NK-92 (cell line): Measurements from ENCODE around the gene CIART.

Experiments used
- DNase-seq: peaks from one replicate; lab custom pipeline; 2025; ENCODE audit not compliant: unreplicated experiment; lab: John Stamatoyannopoulos, UW

The CIART gene

GRCh38 chr1:150259758-150260669 is 22.3 kb upstream of the CIART start:
- no peak for DNase-seq

- no peak for DNase-seq
These were observed 21.0 kb upstream of the CIART start for GRCh38 chr1:150261367-150261766.

- DNase-seq, result no peak
These were observed 19.7 kb upstream of the CIART start for GRCh38 chr1:150262388-150263320.

GRCh38 chr1:150263549-150263948 is 18.8 kb upstream of the CIART start:
- no peak for DNase-seq

- no peak for DNase-seq
These were observed 14.5 kb upstream of the CIART start for GRCh38 chr1:150267896-150268295.

GRCh38 chr1:150268340-150268704 is 14.0 kb upstream of the CIART start:
- no peak for DNase-seq

- peak; percentile 26 for DNase-seq
These were observed 13.5 kb upstream of the CIART start, which contains the start of gene APH1A for GRCh38 chr1:150268705-150269403. TSS of gene APH1A (minus strand) at chr1:150269016. CDS start at chr1:150268810, 206 bp downstream.

GRCh38 chr1:150269451-150269850 is 12.9 kb upstream of the CIART start:
- no peak for DNase-seq

- DNase-seq, result no peak
These were observed 10.9 kb upstream of the CIART start for GRCh38 chr1:150271291-150271959.

GRCh38 chr1:150273311-150273710 is 9.0 kb upstream of the CIART start:
- no peak for DNase-seq

GRCh38 chr1:150280138-150280707 is 2.1 kb upstream of the CIART start:
- no peak for DNase-seq

- no peak for DNase-seq
These were observed 1.1 kb upstream of the CIART start for GRCh38 chr1:150281221-150281757.

GRCh38 chr1:150282558-150282958 is 204 bp downstream of the CIART start:
- DNase-seq, result no peak

- no peak for DNase-seq
These were observed 906 bp downstream of the CIART start for GRCh38 chr1:150283260-150283659.

GRCh38 chr1:150288382-150288781 is 6.0 kb downstream of the CIART start:
- no peak for DNase-seq

- no peak for DNase-seq
These were observed 6.5 kb downstream of the CIART start for GRCh38 chr1:150288822-150289221.

GRCh38 chr1:150293433-150294253 is 11.3 kb downstream of the CIART start, which contains the start of gene MRPS21:
TSS of gene MRPS21 (plus strand) at chr1:150293861. CDS start at chr1:150294367, 506 bp downstream.
- peak; percentile 41 for DNase-seq

- DNase-seq, result no peak
These were observed 13.1 kb downstream of the CIART start for GRCh38 chr1:150295476-150295875.

GRCh38 chr1:150299716-150300115 is 17.4 kb downstream of the CIART start:
- DNase-seq, result no peak
